DOHH2 (cell line): ENCODE data around the gene SPRN.

ENCODE experiments used
- EZH2phosphoT487 ChIP-seq: fragments of 200-600 bp; sonication (generic); IDR thresholded peaks from 2 replicates; pipeline ENCODE4 v1.6.1; 2017; ENCODE audit warnings: borderline replicate concordance, mild to moderate bottlenecking, antibody characterized with exemption, low read length, moderate library complexity, mixed read lengths
- TF ChIP-seq, protein P1 (sequence below): fragments of 200-600 bp; sonication (generic); IDR thresholded peaks from one replicate; pipeline ENCODE4 v1.5.1; 2014; ENCODE audit warnings: antibody characterized with exemption, mild to moderate bottlenecking, low read depth, low read length; ENCODE audit not compliant: poor library complexity, severe bottlenecking

GRCh38 chr10:133377818-133378250 lies 46.6 kb downstream of the SPRN start:
- TF ChIP-seq, protein P1, sequence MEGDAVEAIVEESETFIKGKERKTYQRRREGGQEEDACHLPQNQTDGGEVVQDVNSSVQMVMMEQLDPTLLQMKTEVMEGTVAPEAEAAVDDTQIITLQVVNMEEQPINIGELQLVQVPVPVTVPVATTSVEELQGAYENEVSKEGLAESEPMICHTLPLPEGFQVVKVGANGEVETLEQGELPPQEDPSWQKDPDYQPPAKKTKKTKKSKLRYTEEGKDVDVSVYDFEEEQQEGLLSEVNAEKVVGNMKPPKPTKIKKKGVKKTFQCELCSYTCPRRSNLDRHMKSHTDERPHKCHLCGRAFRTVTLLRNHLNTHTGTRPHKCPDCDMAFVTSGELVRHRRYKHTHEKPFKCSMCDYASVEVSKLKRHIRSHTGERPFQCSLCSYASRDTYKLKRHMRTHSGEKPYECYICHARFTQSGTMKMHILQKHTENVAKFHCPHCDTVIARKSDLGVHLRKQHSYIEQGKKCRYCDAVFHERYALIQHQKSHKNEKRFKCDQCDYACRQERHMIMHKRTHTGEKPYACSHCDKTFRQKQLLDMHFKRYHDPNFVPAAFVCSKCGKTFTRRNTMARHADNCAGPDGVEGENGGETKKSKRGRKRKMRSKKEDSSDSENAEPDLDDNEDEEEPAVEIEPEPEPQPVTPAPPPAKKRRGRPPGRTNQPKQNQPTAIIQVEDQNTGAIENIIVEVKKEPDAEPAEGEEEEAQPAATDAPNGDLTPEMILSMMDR: no peak
- TF ChIP-seq EZH2phosphoT487: no peak
